ENCODE results near the gene DNAJC24.

DNAJC24 gene

DNA sequence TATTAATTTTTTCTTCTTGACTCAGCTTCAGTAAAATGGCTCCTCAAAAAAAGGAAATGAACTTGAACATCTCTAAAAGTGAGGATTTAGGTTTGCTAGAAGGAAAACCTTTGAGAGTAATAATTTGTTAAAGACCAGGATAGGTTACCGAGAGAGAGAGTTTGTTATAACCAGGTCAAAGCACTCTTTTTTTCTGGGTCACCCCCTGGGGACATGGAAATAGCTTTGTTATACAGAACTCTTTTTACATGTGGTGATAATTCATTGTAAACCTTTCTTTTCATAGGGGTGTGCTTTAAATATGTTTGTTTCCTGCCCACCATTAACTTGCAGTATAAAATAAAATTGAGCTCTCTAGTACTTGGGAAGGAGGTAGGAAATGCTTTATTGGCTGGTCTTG lies 47.7 kb downstream of the DNAJC24 start:
- DNase-seq: no peak

DNA sequence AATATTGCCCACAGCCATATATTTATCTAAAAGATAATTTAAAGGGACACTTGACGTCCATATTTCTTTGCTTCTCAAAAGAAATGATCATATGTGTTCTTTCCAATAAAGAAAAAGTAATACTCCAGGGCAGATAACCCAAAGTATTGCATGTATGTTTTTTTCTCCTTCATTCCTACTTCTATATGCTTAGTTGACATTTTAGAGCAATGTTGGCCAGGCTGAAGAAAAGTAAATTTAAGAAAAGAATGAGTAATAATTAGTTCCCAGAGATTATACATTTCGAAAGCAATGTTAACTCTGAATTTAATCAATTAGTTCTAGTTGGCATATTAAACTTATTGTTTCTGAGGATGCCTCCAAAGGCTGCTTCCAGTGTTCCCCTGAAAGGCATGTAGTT lies 48.2 kb downstream of the DNAJC24 start:
- no peak for DNase-seq

DNA sequence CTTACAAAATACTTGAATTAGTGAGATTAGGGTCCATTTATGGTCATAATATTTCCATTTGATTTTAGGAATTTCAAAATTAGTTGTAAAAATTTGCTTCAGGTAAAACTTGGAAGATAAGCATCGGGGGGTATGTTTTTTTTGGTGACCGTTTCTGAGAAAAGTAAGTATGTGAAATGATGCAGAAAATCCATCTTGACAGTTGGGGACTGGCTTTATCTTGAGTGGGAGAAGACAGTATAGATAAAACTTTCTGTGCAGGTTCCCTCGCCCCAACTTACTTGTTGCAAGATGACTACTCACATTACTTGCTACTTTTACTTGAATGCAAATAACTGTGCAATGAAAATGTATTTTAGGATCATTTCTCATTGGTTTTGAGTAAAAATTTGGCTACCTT lies 49.5 kb downstream of the DNAJC24 start:
- DNase-seq: no peak

DNA sequence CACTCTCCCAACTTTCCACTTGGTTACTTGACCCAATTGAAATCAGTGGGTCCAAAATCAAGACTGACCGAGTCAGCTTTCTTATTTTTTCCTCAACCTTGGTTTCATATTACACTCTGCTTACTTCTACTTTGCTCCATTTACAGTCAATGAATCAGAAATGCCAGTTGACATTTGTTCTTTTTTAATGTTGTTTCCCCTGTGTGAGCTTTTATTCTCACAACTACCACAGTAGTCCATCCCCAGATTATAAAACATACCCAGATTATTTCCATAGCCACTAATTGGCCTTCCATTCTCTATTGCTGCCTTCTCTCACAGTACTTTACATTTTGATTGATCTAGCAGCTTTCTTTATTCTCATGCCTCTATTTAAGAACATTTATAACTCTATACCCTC lies 50.0 kb downstream of the DNAJC24 start:
- no peak for DNase-seq

DNA sequence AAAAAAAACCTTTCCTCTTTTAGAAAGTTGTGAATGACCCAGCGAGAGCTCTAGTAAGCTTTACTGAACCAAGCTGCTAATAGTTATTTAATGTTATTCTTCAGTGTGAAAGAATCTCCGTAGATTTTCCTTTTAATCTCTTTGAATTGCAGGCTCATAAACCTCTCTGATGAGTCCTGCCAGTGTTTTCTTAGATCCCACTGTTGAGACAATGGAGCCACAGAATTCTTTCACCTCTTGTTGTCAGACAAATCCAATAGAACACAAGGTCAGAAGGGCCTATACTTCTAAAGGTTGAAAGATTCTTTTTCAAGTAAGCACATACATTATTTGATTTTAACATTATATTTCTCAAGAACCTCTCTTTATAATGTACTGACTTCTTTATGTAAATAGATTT lies 52.2 kb downstream of the DNAJC24 start:
- DNase-seq: no peak

DNA sequence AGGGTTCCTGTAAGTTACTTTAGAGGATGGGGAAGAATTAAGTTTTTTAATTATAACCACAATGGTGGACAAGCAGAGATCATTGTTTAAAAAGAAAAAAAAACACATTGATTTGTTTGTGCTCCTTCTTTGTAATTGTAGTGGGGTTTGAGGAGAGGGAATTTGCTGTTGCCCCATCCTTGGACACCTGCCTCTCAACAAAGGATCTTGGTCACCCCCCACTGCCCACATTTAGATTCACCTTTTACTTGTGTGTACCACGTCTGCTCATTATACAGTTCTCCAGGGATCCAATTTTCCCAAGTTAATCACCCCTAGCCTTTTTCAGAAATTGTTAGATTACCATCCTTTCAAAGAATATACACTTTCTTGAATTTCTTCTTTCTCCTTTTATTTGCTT lies 53.0 kb downstream of the DNAJC24 start:
- DNase-seq: no peak

DNA sequence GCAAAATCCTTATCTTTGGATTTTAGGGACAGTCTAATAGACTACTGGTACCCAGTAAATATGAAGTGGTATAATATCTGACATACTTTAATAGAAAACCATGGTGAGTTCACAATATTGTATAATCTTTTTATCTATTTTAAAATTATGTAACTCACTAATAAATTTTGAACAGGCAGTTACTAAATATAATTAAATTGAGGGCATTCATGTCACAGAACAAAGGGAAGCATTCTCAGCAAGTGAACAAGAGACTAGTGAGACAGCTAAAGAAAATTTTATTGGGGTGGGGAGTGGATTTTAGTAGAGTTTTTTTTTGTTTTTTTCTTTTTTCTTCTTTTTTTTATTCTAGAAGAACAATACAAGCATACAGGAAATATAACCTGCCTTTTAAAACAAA lies 55.0 kb downstream of the DNAJC24 start:
- no peak for DNase-seq

DNA sequence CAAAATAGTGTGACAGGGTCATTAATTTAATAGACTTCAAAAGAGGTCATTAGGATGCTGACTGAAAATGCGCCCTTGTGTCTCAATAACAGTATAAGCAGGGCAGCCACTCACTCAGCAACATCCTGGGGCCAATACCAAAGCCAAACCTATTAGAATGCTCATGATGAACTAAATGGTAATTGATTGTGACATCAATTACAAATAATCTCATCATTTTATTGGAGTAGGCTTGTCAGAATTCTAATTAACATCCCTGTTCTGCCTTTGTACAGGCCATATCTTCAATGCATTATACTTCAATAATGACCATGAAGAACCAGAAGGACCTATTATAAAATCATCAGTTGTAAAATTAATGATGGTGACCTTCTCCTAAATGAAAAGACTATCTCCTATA lies 64.2 kb downstream of the DNAJC24 start:
- DNase-seq: no peak

DNA sequence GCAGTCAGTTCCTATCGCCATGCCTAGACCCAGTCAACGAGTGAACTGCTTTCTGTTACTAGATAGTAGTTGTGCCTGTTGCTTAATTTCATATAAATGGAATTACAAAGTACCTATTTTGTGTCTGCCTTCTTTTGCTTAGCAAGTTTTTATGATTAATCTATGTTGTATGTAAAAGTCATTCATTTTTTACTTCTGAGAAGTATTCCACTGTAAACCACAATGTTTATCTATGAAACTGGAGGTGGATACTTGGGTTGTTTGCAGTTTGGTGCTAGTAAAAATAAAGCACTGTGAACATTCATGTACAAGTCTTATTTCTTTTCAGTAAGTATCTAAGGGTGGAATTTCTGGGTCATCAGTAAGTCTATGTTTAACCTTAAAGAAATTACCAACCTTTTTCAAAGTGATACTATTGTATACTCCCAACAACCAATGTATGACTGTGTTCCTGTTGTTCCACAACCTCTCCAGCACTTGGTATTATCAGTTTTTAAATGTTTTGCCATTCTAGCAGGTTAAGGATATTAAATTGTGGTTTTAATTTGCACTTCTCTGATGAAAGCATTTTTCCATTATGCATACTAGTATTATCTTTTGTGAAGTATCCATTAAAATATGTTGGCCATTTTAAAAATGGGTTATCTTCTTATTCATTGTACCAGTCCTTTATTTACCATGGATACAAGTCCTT lies 68.2 kb downstream of the DNAJC24 start:
- no peak for DNase-seq

DNA sequence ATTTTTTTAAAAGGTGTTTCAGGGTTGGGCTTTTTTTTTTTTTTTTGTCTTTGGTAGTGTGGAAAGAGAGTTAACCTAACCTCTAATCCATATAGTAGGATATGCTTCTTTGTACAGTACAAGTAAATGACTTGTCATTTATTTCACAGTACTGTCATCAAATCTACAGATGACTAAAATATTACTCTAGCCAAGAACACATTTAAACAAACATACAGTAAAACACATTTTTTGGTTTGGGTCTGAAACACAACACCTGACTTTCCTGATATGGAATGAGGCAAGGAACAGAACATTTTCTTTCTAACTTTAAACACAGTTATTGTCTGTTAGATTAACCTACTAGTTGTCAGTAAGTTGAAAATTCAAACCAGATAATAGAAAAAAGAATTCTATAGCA lies 71.6 kb downstream of the DNAJC24 start:
- no peak for DNase-seq

DNA sequence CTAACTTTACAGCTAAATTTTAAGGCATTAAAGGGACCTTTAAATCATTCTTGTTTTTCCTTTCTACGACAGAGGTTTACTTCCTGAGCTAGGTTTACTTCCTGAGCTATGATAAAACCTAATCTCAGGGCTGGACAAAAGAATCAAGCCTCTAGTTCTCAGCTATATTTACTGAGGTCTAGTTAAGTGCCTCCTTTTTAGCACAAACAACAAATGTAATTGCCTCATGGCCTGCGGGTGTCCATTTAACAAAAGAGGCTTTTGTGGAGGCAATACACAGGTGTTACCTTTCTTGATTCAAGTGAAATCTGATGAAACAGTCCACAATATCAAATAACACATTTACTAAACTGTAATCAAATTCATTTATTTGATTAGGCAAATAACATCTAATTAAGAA lies 72.4 kb downstream of the DNAJC24 start:
- DNase-seq: peak; percentile 85

DNA sequence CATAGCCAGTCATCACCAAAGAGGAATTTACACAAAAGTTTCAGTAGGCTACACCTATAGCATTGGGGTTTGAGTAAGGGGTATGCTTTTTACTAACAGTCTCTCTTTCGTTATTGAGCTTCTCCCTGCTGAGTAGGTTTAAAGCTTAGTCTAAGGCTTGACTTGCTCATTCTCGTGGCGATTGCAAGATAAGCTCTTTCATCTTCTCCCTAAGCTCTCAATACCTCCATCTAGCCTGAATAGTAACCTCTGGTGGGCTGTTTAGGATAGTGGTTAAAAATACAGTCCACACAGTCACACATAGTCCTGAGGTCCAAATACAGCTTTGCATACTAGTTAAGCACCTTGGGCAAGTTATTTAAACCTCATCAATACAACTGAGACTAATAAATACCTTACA lies 74.1 kb downstream of the DNAJC24 start:
- no peak for DNase-seq

DNA sequence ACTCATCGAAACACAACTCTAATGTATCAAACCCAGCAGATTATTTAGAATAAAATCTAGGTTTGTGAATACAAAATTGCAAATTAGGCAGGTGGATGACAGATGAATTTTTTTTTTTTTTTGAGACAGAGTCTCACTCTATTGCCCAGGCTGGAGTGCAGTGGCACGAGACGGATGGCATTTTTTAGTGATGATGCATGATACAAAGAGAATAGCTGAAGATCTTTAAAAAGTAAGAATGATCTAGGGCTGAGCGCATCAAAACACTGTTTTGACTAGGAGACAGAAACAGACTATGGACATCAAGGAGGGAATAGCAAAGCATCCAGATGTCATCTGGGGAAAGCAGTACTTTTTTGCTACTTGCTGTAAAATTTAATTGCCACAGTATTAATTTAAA lies 76.0 kb downstream of the DNAJC24 start:
- no peak for DNase-seq

DNA sequence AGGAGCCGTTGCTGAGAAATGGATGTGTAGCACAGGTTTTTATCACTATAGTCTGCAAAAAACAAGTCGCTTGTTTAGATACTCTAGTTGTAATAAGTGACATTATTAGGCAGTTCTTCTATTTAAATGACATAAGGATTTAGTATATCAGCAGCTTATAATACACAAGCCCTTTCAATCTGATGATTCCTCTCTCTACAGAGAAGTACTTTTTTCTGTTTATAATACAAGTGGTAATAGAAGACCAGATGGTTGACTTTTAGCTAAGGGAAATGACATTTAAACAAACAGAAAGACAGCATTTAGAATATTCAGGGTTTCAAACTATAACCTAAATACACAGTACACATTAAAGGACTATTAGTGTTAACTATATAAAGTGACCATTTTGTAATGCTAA lies 79.4 kb downstream of the DNAJC24 start:
- DNase-seq: no peak

DNA sequence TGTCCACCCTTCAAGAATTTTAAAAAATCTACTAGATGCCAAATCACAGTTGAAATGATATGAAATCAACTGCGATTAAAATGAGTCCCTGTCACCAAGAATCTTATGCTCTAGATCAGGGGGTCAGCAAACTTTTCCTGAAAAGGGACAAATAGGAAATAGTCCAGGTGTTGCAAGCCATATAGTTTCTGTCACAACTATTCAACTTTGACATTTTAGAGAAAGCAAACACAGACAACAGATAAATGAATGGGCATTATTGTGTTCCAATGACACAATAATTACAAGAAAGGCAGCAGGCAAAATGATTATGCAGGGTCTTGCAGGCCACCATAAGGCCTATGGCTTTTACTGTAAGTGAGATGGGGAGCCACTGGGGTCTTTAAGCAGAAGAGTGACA lies 81.2 kb downstream of the DNAJC24 start:
- no peak for DNase-seq

DNA sequence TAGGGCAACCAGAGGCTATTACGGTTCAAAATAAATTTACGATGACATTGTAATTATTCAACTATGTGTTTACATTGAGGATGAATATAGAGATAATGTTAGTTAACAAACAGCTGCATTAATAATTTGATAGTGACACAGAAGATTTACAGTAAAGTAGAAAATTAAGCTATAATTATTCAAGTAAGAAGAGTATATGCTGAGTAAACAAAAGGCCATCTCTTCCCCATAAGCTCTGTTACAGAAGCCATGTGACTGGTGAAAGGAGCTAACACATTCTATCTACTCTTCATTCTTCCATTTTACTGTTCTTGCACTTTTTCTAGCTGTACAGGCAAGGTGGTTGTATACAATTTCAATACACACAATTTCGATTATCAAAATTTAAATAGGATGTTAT lies 85.5 kb downstream of the DNAJC24 start:
- DNase-seq: no peak

DNA sequence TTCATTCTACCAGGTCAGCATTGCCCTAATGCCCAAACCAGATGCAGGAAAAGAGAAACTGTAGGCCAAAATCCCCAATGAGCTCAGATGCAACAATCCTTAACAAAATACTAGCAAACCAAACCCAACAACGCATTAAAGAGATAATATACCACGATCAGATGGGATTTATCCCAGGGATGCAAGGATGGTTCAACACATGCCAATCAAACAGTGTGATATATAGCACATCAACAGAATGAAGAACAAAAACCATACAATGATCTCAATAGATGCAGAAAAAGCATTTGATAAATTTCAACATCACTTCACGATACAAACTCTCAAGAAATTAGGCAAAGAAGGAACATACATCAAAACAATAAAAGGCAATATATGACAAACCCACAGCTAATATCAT lies 94.8 kb downstream of the DNAJC24 start:
- no peak for DNase-seq

DNA sequence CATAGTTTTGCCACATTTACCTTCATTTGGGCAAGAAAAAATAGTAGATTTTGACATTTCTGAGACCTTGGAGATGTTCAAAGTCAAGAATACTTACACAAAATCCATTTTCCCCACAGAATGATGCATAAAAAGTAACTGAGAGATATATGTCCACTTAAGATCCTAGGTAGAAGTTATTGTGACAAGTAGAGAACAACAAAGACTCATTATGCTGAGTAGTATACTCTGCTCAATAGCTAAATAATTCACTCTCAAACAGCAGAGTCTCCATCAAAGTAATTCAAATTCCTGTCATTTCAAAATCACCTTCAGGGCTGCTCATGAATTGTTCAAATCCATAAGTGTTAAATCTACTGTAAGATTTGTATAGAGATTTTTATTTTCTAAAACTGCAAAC lies 104.4 kb downstream of the DNAJC24 start:
- DNase-seq: no peak

DNA sequence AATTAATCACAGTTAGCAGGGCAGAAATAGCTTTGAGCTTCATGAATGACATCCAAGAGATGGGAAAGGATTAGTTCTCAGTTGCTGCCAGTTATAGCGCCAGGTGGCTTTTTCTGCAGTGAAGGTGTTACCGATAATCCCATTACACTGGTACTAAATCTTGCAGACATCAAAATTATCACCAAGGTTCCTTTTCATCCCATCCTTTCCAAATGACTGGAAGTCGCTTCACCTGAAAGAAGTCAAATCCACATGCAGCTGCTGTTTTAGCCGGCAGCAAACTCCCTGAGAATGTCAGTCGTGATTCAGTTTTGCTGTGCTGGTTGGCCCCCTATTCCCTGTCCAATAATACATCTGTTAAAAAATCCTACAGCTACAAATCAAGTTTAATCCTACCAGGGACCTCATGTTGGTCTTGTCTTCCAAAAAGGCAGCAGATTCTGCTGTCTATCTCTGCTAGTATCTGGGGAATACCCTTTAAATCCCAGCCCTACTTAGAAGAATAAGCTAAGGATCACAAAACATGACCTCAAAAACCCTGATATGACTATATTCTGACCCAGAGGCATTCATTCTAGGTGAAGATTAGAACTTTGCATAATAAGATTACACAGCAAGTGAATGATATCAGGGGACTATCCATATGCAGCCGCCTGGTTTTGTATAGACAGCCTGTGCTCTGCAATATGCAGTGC lies 108.0 kb downstream of the DNAJC24 start:
- no peak for DNase-seq

DNA sequence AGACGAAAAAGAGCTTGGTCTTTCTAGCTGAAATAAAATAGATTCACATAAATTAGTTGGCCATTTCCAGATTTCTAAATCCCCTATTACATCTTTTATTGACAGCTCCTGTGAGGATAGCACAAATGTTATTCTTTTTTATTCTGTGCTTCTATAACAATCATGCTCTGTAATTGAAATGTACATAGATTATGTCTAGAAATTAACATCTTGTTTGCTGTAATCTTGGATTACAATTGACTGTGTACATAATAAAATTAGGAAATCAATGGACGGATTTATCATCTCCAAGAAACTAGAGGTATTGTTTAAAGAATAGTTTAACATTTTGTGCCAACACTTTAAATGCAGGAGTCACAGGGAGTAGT lies 108.5 kb downstream of the DNAJC24 start:
- no peak for DNase-seq

DNA sequence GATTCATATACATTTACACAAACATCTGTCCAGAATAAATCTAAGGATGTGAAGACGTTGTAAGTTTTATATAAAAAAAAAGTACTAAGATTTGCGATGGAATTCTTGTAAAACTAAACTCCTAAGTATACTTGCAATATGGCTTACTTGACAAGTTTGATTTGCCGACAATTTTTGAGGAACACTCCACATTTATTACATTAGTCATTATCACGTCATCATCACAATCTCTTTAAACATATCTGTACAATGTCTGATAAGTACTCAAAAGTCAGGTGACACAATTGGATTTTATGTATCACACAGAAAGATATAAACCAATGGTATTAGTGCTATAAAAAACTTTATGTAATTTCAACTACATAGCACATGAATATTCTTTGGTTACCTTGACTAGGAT lies 109.4 kb downstream of the DNAJC24 start:
- DNase-seq: no peak

DNA sequence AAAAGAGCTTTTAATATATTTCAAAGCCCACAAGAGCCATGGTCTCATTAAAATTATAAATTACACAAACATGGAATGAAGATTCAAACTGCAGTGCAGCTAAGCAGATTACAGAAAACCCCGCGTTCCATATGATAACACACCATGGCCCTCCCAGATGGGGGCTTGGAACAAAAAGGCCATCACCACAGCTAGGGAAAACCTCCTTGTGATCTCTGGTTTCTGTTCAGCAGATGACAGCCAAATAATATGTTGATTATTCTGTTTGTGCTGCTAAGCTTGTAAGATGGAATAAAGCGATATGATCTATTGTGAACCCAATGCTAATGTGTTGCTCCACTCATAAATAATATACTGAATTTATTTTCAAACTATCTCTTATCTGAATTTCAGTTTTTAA lies 111.3 kb downstream of the DNAJC24 start:
- DNase-seq: no peak
